MCF 10A (cell line): ENCODE data around the gene WT1. TPM values are rescaled to one million over a fixed set of nuclear protein-coding genes. Genes with fewer than 3 reads are reported as not detected.

Experiments
- BruUV-seq: library from RNA; stranded (reverse); fragments of 400-500 nt; replicated peaks from 2 replicates; lab custom pipeline; 2021; lab: Mats Ljungman, UMichigan
- CTCF ChIA-PET: fragments of 300-600 bp; sonication (Branson Sonifier 250); formaldehyde crosslinking; extraction: SDS; loops from one replicate; lab custom pipeline; 2021; ENCODE audit warnings: antibody characterized with exemption, inconsistent platforms; lab: Yijun Ruan, JAX
- POLR2A ChIA-PET: fragments of 300-600, 350-650 bp; sonication (Branson Sonifier 250); formaldehyde crosslinking; extraction: SDS; loops from one replicate; lab custom pipeline; 2020; ENCODE audit warnings: antibody characterized with exemption, inconsistent platforms; lab: Yijun Ruan, JAX
- DNase-seq: peaks from one replicate; pipeline ENCODE4 v3.0.0-alpha.2; 2018; ENCODE audit not compliant: unreplicated experiment
- H3K27ac Mint-ChIP-seq: one replicate; pipeline ENCODE4 v1.8.0; 2022; ENCODE audit warnings: mild to moderate bottlenecking, low read depth, mixed read lengths; ENCODE audit not compliant: unreplicated experiment
- H3K27me3 Mint-ChIP-seq: one replicate; pipeline ENCODE4 v1.8.0; 2022; ENCODE audit warnings: mixed read lengths; ENCODE audit not compliant: insufficient read depth, unreplicated experiment
- H3K36me3 Mint-ChIP-seq: one replicate; pipeline ENCODE4 v1.8.0; 2022; ENCODE audit warnings: mild to moderate bottlenecking, moderate library complexity, mixed read lengths; ENCODE audit not compliant: insufficient read depth, unreplicated experiment
- H3K4me1 Mint-ChIP-seq: one replicate; pipeline ENCODE4 v1.8.0; 2022; ENCODE audit warnings: mixed read lengths; ENCODE audit not compliant: insufficient read depth, unreplicated experiment
- H3K4me3 Mint-ChIP-seq: one replicate; pipeline ENCODE4 v1.8.0; 2022; ENCODE audit warnings: mild to moderate bottlenecking, moderate library complexity, mixed read lengths; ENCODE audit not compliant: unreplicated experiment
- H3K9me3 Mint-ChIP-seq: one replicate; pipeline ENCODE4 v1.8.0; 2022; ENCODE audit warnings: mixed read lengths; ENCODE audit not compliant: unreplicated experiment
- CTCF ChIP-seq: fragments of 200-600 bp; IDR thresholded peaks from one replicate; pipeline ENCODE4 v1.8.0; 2022; ENCODE audit warnings: antibody characterized with exemption, mild to moderate bottlenecking; ENCODE audit not compliant: unreplicated experiment
- intact Hi-C: fragments of 100-400 bp; cut with micrococcal nuclease; formaldehyde crosslinking; loops from 2 replicates; pipeline ENCODE4 v1.14.1; 2022
- total RNA-seq: library from RNA; stranded (reverse); gene quantifications from 2 replicates; pipeline ENCODE4 v1.2.3, GENCODE V29; 2022

The WT1 gene
- total RNA-seq, 1 experiment from 2014 or later = 0.61 TPM

- ChIA-PET CTCF (interaction anchor here (0.6 to 2.8 kb wide), 32 partner anchors 8 to 421 kb away, joined by 3 to 21 read pairs (median 4); partner anchors contain the start of genes CCDC73 and EIF3M), POLR2A (interaction anchor here (0.6 to 1.0 kb wide), 2 partner anchors 62 to 97 kb away, joined by 3 to 5 read pairs; no protein-coding TSS in a partner anchor)
- H3K27me3 Mint-ChIP-seq = peaks cover 6% of the 10 kb centered on the region
- H3K4me1 Mint-ChIP-seq = no peaks in the 10 kb centered on the region
- no peak overlapping the region for H3K27ac Mint-ChIP-seq
- no TSS peak for BruUV-seq
- H3K36me3 Mint-ChIP-seq = no peaks in the 10 kb centered on the region
- peak; percentile 65 for DNase-seq
- intact Hi-C loops = loop anchor here (1.0 to 10.0 kb wide), 2 partner anchors 199 to 407 kb away; partner anchors contain the start of gene EIF3M
- H3K9me3 Mint-ChIP-seq = no peaks in the 10 kb centered on the region
- H3K4me3 Mint-ChIP-seq = no peak overlapping the region
- TF ChIP-seq CTCF = peak; percentile 28
Measured at GRCh38 chr11:32385998-32386397, 49.3 kb downstream of the WT1 start.

DNA sequence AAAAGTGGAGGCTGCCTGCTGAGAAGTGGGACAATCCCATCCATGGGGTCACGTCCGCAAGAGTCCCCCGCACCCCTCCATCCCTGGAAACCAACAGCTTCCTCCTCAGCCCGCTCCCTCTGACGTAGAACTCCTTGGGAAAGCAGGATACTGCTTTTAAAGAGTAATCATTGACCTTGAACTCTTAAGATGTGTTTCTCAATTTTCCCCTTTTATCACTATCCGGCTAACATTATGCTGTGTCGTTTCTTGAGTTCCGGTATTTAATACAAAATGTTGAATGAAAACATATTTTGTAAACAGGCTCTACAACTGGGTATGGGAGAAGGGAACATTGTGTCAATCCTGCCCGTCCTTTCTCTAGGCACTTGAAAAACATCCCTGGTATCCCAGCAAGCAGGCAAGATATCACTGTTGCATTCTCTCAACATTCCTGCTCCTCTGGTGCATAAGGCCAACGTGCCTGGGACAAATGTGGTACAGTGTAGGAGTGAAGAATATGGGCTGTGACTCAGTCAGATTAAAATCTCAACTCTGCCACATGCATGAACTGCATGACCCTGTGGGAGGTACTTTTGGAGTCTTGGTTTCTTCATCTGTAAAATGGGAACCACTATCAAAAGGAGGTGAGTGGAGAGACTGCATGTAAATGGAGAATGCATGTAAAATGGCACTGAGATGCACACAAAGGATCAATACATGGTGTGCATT is 52.8 kb downstream of the WT1 start:
- H3K4me1 Mint-ChIP-seq = no peaks in the 10 kb centered on the region
- H3K27me3 Mint-ChIP-seq = peaks cover 6% of the 10 kb centered on the region
- POLR2A ChIA-PET = no interaction called here
- no peak for DNase-seq
- no peaks in the 10 kb centered on the region for H3K36me3 Mint-ChIP-seq
- BruUV-seq = no TSS peak
- no peak overlapping the region for H3K4me3 Mint-ChIP-seq
- CTCF ChIA-PET = interaction anchor here (0.7 kb wide), 1 partner anchor 505 kb away, joined by 3 read pairs; no protein-coding TSS in a partner anchor
- no peaks in the 10 kb centered on the region for H3K9me3 Mint-ChIP-seq
- TF ChIP-seq CTCF = no peak
- intact Hi-C loops = loop anchor here (10.0 kb wide), 1 partner anchor 202 kb away; the partner anchor contains the start of gene EIF3M
- H3K27ac Mint-ChIP-seq = no peak overlapping the region

GRCh38 chr11:32381179-32381578 is 54.2 kb downstream of the WT1 start:
- no peak overlapping the region for H3K27ac Mint-ChIP-seq
- CTCF ChIA-PET = no interaction called here

More at GRCh38 chr11:32381179-32381578, 54.2 kb downstream of the WT1 start:
- Mint-ChIP-seq H3K9me3 (no peaks in the 10 kb centered on the region), H3K4me1 (no peaks in the 10 kb centered on the region), H3K27me3 (peaks cover 6% of the 10 kb centered on the region), H3K4me3 (no peak overlapping the region), H3K36me3 (no peaks in the 10 kb centered on the region)
- no TSS peak for BruUV-seq
- no peak for DNase-seq
- intact Hi-C loops = loop anchor here (10.0 kb wide), 1 partner anchor 204 kb away; the partner anchor contains the start of gene EIF3M
- TF ChIP-seq CTCF = no peak
- POLR2A ChIA-PET = no interaction called here
